NAMALWA (cell line): ENCODE data around the gene NBEA.
A peak's percentile ranks its signal among the peaks of the same experiment; 100 is the strongest.
"Not testable (repeated sequence)": the region's sequence is repeated elsewhere in the genome, so short reads cannot be mapped to it uniquely, and the experiment has no call there.

Experiments
- DNase-seq: peaks from one replicate; pipeline ENCODE4 v3.0.0-alpha.2; 2015; ENCODE audit warnings: low spot score

The NBEA gene

DNA sequence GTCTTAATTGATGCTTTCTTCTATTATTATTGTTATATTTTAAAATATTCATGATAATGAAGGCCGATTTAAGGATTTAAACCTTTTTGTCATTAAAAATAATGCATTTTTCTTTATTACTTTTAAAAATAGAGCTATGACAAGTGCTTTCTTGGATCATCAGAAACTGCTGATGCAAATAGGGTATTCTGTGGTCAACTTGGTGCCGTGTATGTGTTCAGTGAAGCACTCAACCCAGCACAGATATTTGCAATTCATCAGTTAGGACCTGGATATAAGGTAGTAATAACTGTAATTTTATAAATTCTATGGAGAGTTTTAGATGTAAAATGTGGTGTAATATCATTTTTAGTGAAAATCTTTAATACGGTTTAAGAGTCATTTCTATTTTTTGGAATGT, 116.5 kb downstream of the NBEA start:
- not testable (repeated sequence) for DNase-seq

DNA sequence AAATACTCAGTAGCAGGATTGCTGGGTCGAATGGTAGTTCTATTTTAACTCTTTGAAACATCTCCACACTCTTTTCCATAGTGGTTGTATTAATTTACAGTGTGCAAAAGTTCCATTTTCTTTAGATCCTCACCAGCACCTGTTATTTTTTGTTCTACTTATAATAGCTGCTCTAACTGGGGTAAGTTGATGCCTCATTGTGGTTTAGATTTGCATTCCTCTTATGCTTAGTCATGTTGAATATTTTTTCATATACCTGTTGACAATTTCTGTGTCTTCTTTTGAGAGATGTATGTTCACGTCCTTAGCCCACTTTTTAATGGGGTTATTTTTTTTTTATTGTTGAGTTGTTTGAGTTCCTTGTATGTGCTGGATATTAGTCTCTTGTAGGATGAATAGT, 144.6 kb downstream of the NBEA start:
- no peak for DNase-seq

- DNase-seq, result no peak
These were observed 150.2 kb downstream of the NBEA start for GRCh38 chr13:35092251-35092650.

- no peak for DNase-seq
These were observed 150.7 kb downstream of the NBEA start for GRCh38 chr13:35092751-35093150.

DNA sequence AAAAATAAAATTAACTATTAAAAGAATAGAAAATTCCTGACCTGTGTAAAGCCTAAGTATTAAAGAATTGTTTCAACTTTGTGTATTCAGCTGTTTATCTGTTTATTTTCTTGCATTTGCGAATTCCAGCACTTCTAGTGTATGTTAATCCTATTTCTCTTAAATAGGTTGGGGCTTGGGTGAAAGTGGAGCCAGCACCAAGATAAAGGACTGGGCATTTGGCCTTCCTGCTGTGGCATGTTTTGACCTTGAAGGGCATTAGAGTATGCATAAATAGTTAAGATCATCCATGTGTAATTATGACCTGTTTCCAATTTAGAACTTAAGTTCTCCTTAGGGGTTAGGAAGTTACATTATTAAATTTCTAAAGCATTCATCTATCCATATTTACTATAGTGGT, 151.3 kb downstream of the NBEA start:
- DNase-seq, result no peak

GRCh38 chr13:35106771-35107170, 164.7 kb downstream of the NBEA start:
- DNase-seq, result not testable (repeated sequence)

DNA sequence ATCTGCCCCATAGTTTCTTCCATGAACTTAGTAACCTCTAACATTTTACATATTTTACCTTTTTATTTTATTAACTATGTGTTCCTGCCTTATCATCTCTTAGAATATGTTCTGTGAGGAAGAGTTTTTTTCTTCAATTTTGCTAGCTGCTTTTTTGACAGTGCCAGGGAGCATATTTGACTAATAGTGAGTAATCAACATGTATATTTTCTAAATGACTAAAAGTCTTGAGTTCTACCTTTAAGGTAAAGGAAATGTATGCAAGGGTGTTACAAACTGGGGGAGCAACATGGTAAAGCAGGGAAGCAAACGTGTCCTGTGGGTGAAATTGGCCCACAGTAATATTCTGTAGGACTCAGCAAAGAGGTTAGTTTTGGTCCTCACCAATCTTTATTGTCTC, 165.5 kb downstream of the NBEA start:
- no peak for DNase-seq

GRCh38 chr13:35113612-35114011, 171.5 kb downstream of the NBEA start:
- not testable (repeated sequence) for DNase-seq

DNA sequence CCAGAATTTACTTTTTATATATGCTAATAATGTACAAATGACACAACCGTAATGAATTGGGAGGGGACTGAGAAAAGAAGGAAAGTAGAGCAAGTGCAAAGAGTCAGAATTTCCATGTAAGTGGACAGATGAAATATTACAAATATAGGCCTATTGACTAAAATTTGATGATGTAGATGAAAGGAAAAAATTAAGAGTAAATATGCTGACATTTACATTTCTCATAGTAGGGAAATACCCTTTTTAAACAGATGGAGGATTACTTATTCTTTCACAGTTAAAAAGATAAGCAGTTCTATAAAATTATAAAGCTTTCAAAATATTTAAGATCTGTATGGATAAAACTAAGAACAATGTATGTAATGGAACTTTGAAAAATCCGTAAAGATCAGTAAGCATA, 185.4 kb downstream of the NBEA start:
- no peak for DNase-seq

GRCh38 chr13:35129500-35129899, 187.4 kb downstream of the NBEA start:
- no peak for DNase-seq

DNA sequence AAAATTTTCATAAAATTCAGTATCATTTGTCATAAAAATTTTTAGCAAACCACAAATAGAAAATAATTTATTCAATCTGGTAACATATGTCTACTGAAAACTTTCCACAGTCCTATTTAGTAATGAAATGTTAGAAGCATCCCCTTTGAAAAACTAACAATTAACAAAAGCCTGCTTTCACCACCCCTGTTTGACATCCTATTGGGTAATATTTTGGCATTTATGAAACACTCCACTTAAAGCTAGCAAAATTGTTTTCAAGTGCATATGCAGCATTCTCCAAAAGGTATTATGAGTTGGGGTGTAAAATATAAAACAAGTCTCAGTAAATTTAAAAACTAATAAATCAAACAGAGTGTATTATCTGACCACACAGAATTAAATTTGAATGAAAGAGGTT, 189.4 kb downstream of the NBEA start:
- no peak for DNase-seq

DNA sequence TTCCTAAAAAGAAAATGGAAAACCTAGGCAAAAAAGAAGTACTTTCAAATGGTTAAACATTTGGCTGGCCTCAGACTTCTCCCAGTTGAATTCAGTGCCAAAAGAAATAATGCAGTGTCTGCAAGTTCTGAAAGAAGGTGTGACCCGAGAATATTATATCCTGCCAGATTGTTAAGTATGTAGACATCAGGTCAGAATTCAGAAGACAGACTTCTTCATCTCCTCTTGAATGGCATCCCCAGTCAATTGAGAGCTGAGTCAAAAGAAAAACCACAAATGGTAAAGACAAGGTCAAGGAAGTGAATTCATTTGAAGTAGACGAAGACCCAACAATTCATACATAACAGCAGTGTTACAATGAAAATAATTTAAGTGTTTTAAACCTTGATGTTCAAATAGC, 194.5 kb downstream of the NBEA start:
- no peak for DNase-seq

- no peak for DNase-seq
These were observed 197.5 kb downstream of the NBEA start for GRCh38 chr13:35139591-35139990.

DNA sequence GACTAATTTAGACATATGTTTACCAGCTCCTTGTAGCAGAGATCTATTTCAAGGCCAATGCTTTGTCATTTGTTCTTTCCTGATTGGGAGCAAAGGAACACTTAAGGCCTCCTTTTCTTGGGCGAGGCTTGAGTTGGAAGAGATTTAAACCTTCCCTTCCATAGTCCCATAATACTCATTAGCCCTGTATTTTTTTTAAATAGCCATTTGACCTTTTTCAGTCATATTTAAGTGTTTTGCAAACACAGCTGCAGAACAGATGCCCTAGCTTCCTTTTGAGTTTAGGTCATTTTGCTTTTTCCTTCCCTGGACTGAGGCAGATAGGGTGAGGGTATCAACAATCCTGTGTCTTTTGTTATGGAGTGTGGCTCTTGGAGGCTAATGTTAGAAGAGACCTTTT, 198.3 kb downstream of the NBEA start:
- DNase-seq, result no peak

DNA sequence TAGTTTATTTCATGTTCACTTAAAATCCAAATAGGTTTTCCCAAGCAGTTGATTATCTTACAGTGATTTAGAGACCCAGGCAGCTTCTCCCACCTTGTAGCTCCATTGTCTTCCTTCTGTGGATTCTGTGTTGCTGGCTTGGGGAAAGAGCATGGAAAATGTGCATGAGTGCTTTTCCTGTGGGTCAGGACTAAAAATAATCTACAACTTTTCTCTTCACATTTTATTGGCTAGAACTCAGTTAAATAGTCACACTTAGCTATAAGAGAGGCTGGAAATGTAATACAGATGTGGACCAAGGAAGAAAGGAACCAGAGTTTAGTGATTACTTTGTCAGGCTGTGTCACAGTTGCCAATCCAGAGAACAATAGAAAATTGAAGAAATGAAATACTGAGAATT, 198.8 kb downstream of the NBEA start:
- DNase-seq, result no peak

DNA sequence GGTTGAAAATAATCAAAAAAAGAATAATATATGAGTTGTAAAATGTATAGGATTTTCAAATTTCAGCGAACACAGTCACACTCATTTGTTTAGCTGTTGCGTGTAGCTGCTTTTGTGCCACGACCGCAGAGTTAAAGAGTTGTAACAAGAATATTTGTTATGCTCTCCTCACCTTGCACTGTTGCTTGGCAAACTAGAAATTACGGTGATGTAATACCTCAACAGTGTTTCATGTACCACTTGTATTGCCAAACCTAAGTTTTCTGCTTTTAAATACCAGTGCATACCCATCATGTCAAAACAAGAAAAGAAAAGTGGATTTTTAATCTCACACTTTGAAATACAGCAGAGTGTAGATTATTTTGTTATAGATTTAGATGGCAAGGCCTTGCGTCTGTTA, 201.1 kb downstream of the NBEA start:
- DNase-seq, result no peak

GRCh38 chr13:35144166-35144890, 202.3 kb downstream of the NBEA start:
- no peak for DNase-seq

DNA sequence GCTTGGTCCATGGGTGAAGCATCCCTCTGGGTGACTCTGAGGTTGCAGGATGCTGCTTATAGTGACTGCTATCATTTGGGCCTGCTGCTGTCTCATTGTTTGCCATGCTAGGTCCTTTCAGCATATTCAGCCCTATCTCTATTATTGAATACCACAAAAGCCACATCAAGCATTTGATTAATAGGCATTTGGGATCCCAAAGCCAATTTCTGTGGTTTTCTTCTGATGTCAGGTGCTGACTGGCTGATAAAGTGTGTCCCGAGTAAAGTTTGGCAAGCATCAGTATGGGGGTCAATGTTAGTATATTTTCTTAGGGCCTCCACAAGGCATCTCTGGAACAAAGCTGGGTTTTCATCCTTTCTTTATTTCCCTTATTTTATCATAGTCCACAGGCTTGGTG, 204.6 kb downstream of the NBEA start:
- DNase-seq, result no peak

DNA sequence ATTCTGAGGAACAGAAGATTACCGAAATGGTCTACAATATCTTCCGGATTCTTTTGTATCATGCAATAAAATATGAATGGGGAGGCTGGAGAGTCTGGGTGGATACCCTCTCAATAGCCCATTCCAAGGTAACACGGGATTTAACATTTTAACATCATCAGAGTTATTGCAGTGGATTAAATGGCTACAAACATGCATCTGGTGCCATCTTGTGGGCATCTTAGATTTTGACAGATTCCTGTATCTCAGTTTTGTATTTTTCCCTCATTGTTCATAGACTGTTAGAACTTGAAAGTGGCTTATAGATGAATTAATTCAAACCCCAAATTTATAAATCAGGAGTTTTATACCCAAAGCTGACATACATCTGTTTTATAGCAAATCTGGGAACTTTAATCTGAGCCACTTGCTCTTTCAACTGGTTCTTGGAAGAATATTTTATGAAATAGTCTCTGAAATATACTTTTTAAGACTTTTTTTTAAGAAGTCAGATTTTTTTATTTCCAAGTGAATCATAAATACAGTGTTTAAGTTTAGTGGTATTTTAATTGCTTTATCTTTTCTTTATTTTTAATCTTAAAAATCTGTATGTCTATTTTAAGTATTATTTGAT, 215.2 kb downstream of the NBEA start:
- peak; percentile 76 for DNase-seq

DNA sequence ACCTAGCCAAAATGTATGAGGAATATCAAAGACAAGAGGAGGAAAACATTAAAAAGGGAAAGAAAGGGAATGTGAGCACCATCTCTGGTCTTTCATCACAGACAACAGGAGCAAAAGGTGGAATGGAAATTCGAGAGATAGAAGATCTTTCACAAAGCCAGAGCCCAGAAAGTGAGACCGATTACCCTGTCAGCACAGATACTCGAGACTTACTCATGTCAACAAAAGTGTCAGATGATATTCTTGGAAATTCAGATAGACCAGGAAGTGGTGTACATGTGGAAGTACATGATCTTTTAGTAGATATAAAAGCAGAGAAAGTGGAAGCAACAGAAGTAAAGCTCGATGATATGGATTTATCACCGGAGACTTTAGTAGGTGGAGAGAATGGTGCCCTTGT, 217.0 kb downstream of the NBEA start:
- DNase-seq, result no peak

DNA sequence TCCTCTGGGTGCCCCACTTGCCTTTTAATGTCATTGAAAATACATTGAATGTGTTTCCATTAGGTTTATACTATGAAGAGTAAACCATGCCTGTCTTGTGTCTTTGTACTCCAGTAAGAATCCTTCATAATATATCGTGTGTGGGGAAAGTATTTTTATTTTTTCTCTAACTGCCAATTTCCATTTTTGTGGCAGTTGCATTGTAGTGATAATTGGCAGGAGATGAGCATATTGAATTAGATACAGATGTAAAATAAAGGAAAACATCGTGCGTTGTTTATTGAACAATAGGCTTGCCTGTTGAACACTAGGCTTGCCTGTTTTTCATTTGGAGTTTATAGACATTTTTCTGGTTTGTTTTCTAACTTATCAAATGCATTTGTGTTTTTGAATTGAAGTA, 218.8 kb downstream of the NBEA start:
- no peak for DNase-seq

- DNase-seq, result no peak
These were observed 220.3 kb downstream of the NBEA start for GRCh38 chr13:35162420-35162819.

DNA sequence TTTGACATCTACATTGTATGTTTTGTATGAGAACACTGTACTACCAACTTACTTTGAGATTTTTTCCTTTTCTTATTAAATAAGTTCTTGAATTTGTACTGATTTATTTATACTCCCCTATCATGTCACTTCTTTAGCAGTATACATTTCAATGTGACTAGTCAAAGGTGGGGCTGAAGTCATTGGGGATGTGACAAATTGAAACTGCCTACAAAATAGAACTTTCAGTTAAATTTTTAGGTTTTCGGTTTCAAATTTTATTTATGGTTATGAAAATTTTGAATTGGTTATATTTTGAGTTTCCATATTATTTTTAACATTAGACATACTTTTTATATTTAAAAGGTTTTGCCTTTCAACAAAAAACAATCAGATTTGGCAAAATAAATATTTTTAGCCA, 221.6 kb downstream of the NBEA start:
- no peak for DNase-seq

- peak; percentile 65 for DNase-seq
These were observed 222.4 kb downstream of the NBEA start for GRCh38 chr13:35164324-35164932.
